Measurements from ENCODE around the gene MVB12A. TPM values are rescaled to one million over a fixed set of nuclear protein-coding genes. Genes with fewer than 3 reads are reported as not detected.

MVB12A gene
- total RNA-seq, 6 donors from 2014 or later = 25.1 to 55.2 (median 49.1) TPM

- ATAC-seq (ENCODE audit: low FRiP score in 2 of 2) (no peak), DNase-seq (peak in 1 of 2 donors; percentile 84)
- Histone ChIP-seq H3K9me3 (no peaks in the 10 kb centered on the region), H3K27me3 (peaks cover 3 to 31% (median 16%) of the 10 kb centered on the region in 4 donors), H3K4me3 (no peak overlapping the region), H3K4me1 (peaks cover 5 to 20% (median 8%) of the 10 kb centered on the region in 4 donors), H3K36me3 (no peaks in the 10 kb centered on the region), H3K27ac (no peak overlapping the region)
- TF ChIP-seq CTCF (IDR thresholded peaks at IDR 0.05) (no peak), POLR2A (IDR thresholded peaks at IDR 0.05) (no peak), EP300 (IDR thresholded peaks at IDR 0.05) (no peak), POLR2AphosphoS5 (IDR thresholded peaks at IDR 0.05) (no peak)
- 16 to 36% methylated on average over 11 to 32 of the region's 58 CpGs for WGBS, 2 donors
Observed at GRCh38 chr19:17455308-17456123, 35.7 kb downstream of the MVB12A start.

GRCh38 chr19:17456127-17456526, 36.3 kb downstream of the MVB12A start:
- Histone ChIP-seq H3K9me3 (no peaks in the 10 kb centered on the region), H3K4me3 (no peak overlapping the region), H3K27ac (no peak overlapping the region), H3K36me3 (no peaks in the 10 kb centered on the region), H3K27me3 (peaks cover 3 to 31% (median 16%) of the 10 kb centered on the region in 4 donors), H3K4me1 (peaks cover 5 to 20% (median 8%) of the 10 kb centered on the region in 4 donors)
- ATAC-seq (ENCODE audit: low FRiP score in 2 of 2) (no peak), DNase-seq (no peak)
- WGBS, 2 donors = 64 to 65% methylated on average over 9 to 11 of the region's 11 CpGs
- TF ChIP-seq CTCF (IDR thresholded peaks at IDR 0.05) = no peak
- no peak for TF ChIP-seq EP300 (IDR thresholded peaks at IDR 0.05)
- no peak for TF ChIP-seq POLR2A (IDR thresholded peaks at IDR 0.05)
- TF ChIP-seq POLR2AphosphoS5 (IDR thresholded peaks at IDR 0.05) = no peak

GRCh38 chr19:17457616-17458015, 37.8 kb downstream of the MVB12A start:
- Histone ChIP-seq H3K36me3 (no peaks in the 10 kb centered on the region), H3K27ac (no peak overlapping the region), H3K4me1 (peaks cover 5 to 20% (median 8%) of the 10 kb centered on the region in 4 donors), H3K4me3 (no peak overlapping the region), H3K27me3 (peaks cover 3 to 31% (median 16%) of the 10 kb centered on the region in 4 donors), H3K9me3 (no peaks in the 10 kb centered on the region)
- ATAC-seq (ENCODE audit: low FRiP score in 2 of 2) = no peak
- no peak for DNase-seq
- WGBS, 2 donors = 38 to 52% methylated on average over 6 of the region's 6 CpGs
- TF ChIP-seq POLR2AphosphoS5 (IDR thresholded peaks at IDR 0.05) (no peak), CTCF (IDR thresholded peaks at IDR 0.05) (no peak), EP300 (IDR thresholded peaks at IDR 0.05) (no peak), POLR2A (IDR thresholded peaks at IDR 0.05) (no peak)

GRCh38 chr19:17458970-17459369, 39.1 kb downstream of the MVB12A start:
- ATAC-seq (ENCODE audit: low FRiP score in 2 of 2) (no peak), DNase-seq (no peak)
- TF ChIP-seq EP300 (IDR thresholded peaks at IDR 0.05) = no peak
- no peak for TF ChIP-seq POLR2AphosphoS5 (IDR thresholded peaks at IDR 0.05)
- no peak for TF ChIP-seq CTCF (IDR thresholded peaks at IDR 0.05)
- no peak for TF ChIP-seq POLR2A (IDR thresholded peaks at IDR 0.05)
- H3K27me3 ChIP-seq = peaks cover 3 to 27% (median 16%) of the 10 kb centered on the region in 4 donors
- WGBS, 2 donors = 78 to 79% methylated on average over 3 of the region's 3 CpGs
- H3K27ac ChIP-seq = no peak overlapping the region
- H3K4me3 ChIP-seq = no peak overlapping the region
- no peaks in the 10 kb centered on the region for H3K36me3 ChIP-seq
- H3K4me1 ChIP-seq = peaks cover 5 to 14% (median 6%) of the 10 kb centered on the region in 4 donors
- no peaks in the 10 kb centered on the region for H3K9me3 ChIP-seq
